Activated CD8-positive, alpha-beta T cell treated with anti-CD3 and anti-CD28 coated beads, Interleukin-2, amount 10 ng/mL, durations not matched to agents 7 days and 5 days (primary cell): ENCODE measurements around the gene YPEL1. TPM values are rescaled to one million over a fixed set of nuclear protein-coding genes. Genes with fewer than 3 reads are reported as not detected.
A peak's percentile ranks its signal among the peaks of the same experiment; 100 is the strongest.
"Not testable (repeated sequence)": the region's sequence is repeated elsewhere in the genome, so short reads cannot be mapped to it uniquely, and the experiment has no call there.

Source experiments
- ATAC-seq: fragments of 150-1000 bp; cut with Tn5 transposase; one replicate; pipeline ENCODE4 v1.10.0; 2021; ENCODE audit warnings: moderate library complexity
- CTCF ChIA-PET: fragments of 350-600 bp; sonication (Branson Sonifier 250); formaldehyde crosslinking; loops from one replicate; lab custom pipeline; 2021; ENCODE audit warnings: antibody characterized with exemption; lab: Charles Lee
- POLR2A ChIA-PET: fragments of 350-600 bp; sonication (Branson Sonifier 250); formaldehyde crosslinking; loops from one replicate; lab custom pipeline; 2021; ENCODE audit warnings: antibody characterized with exemption; lab: Charles Lee
- DNase-seq: peaks from one replicate; pipeline ENCODE4 v3.0.0-alpha.2; 2020
- H3K27ac Mint-ChIP-seq: one replicate; pipeline ENCODE4 v1.8.0; 2021; ENCODE audit warnings: mild to moderate bottlenecking, mixed read lengths
- H3K27me3 Mint-ChIP-seq: one replicate; pipeline ENCODE4 v1.8.0; 2021; ENCODE audit warnings: low read depth, mixed read lengths
- H3K36me3 Mint-ChIP-seq: one replicate; pipeline ENCODE4 v1.8.0; 2021; ENCODE audit warnings: low read depth, mixed read lengths
- H3K4me1 Mint-ChIP-seq: one replicate; pipeline ENCODE4 v1.8.0; 2021; ENCODE audit warnings: low read depth, mixed read lengths
- H3K4me3 Mint-ChIP-seq: one replicate; pipeline ENCODE4 v1.8.0; 2021; ENCODE audit warnings: mild to moderate bottlenecking, mixed read lengths
- H3K9me3 Mint-ChIP-seq: one replicate; pipeline ENCODE4 v1.8.0; 2022; ENCODE audit warnings: mixed read lengths; ENCODE audit not compliant: insufficient read depth
- total RNA-seq, 2 experiments: library from RNA; stranded (reverse); gene quantifications; one replicate each; pipeline ENCODE4 v1.2.3, GENCODE V29; 2021

YPEL1 gene
- total RNA-seq, 2 experiments from 2014 or later: 6.3 to 8.8 TPM

GRCh38 chr22:21752276-21752675, 16.7 kb upstream of the YPEL1 start:
- no peak overlapping the region for H3K27ac Mint-ChIP-seq
- H3K36me3 Mint-ChIP-seq: peaks cover 15% of the 10 kb centered on the region
- no peaks in the 10 kb centered on the region for H3K27me3 Mint-ChIP-seq
- POLR2A ChIA-PET: no interaction called here
- CTCF ChIA-PET: no interaction called here
- H3K9me3 Mint-ChIP-seq: no peaks in the 10 kb centered on the region
- ATAC-seq: no peak
- H3K4me1 Mint-ChIP-seq: no peaks in the 10 kb centered on the region
- no peak overlapping the region for H3K4me3 Mint-ChIP-seq
- DNase-seq: no peak

GRCh38 chr22:21745948-21746347, 10.4 kb upstream of the YPEL1 start:
- Mint-ChIP-seq H3K4me3 (no peak overlapping the region), H3K4me1 (no peaks in the 10 kb centered on the region), H3K36me3 (no peaks in the 10 kb centered on the region), H3K27ac (no peak overlapping the region), H3K27me3 (no peaks in the 10 kb centered on the region), H3K9me3 (no peaks in the 10 kb centered on the region)
- POLR2A ChIA-PET: no interaction called here
- CTCF ChIA-PET: no interaction called here
- DNase-seq (no peak), ATAC-seq (no peak)

- H3K27me3 Mint-ChIP-seq, H3K36me3 Mint-ChIP-seq, POLR2A ChIA-PET, CTCF ChIA-PET, ATAC-seq, H3K4me1 Mint-ChIP-seq, DNase-seq, H3K27ac Mint-ChIP-seq, H3K4me3 Mint-ChIP-seq, H3K9me3 Mint-ChIP-seq: not testable (repeated sequence)
Measured at GRCh38 chr22:21744917-21745316, 9.3 kb upstream of the YPEL1 start.

DNA sequence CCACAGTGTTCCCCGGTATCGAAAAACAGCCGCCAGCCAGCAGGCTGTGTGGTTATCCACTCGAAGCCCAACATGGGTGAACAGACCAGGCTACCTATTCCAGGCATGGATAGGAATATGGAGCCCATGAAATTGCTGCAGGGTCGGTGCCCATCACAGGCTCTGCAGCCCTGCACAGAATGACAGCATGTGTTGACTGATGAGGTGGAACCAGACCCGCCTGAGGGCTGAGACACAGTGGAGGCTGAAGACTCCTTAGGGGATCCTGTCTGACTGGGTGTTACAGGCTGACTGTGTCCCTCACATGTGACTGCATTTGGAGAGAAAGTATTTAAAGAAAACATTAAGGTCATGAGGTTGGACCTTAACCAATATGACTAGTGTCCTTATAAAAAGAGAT, 6.2 kb upstream of the YPEL1 start:
- Mint-ChIP-seq H3K4me1 (peaks cover 5% of the 10 kb centered on the region), H3K9me3 (no peaks in the 10 kb centered on the region), H3K4me3 (no peak overlapping the region), H3K27me3 (peaks cover 20% of the 10 kb centered on the region), H3K36me3 (no peaks in the 10 kb centered on the region), H3K27ac (no peak overlapping the region)
- DNase-seq (no peak), ATAC-seq (no peak)
- ChIA-PET CTCF (no interaction called here), POLR2A (no interaction called here)

DNA sequence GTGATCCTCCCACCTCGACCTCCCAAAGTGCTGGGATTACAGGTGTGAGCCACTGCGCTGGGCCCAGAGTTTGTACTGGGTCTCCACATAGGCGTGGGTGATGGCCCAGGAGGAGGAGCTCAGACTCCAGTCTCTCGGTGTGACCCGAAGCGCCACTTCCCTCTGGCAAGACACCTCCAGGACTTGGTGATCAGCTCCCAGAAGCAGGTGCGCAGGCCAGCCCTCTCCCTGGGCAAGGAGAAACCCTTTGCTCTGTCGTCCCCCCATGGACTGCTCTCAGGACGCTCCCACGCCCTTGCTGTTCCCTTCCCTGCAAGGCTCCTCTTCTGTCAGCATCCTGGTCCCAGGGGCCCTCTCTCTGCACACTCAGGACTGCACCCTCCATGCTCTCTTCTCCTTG, 5.5 kb upstream of the YPEL1 start:
- ChIA-PET POLR2A (no interaction called here), CTCF (no interaction called here)
- Mint-ChIP-seq H3K4me1 (peaks cover 5% of the 10 kb centered on the region), H3K36me3 (no peaks in the 10 kb centered on the region), H3K27ac (no peak overlapping the region), H3K9me3 (no peaks in the 10 kb centered on the region), H3K27me3 (peaks cover 20% of the 10 kb centered on the region), H3K4me3 (no peak overlapping the region)
- no peak for ATAC-seq
- DNase-seq: no peak

GRCh38 chr22:21739828-21740377, 4.3 kb upstream of the YPEL1 start:
- H3K27me3 Mint-ChIP-seq: peaks cover 20% of the 10 kb centered on the region
- ATAC-seq: no peak
- no peaks in the 10 kb centered on the region for H3K9me3 Mint-ChIP-seq
- ChIA-PET POLR2A (no interaction called here), CTCF (interaction anchor here (0.5 kb wide), 1 partner anchor 28 kb away, joined by 3 read pairs; no protein-coding TSS in a partner anchor)
- no peak overlapping the region for H3K27ac Mint-ChIP-seq
- no peak for DNase-seq
- no peaks in the 10 kb centered on the region for H3K36me3 Mint-ChIP-seq
- peaks cover 9% of the 10 kb centered on the region for H3K4me1 Mint-ChIP-seq
- H3K4me3 Mint-ChIP-seq: no peak overlapping the region

- Mint-ChIP-seq H3K9me3 (no peaks in the 10 kb centered on the region), H3K27ac (no peak overlapping the region), H3K4me1 (peaks cover 17% of the 10 kb centered on the region), H3K4me3 (no peak overlapping the region), H3K36me3 (no peaks in the 10 kb centered on the region), H3K27me3 (peaks cover 20% of the 10 kb centered on the region)
- CTCF ChIA-PET: no interaction called here
- POLR2A ChIA-PET: no interaction called here
- ATAC-seq (no peak), DNase-seq (no peak)
Measured at GRCh38 chr22:21738966-21739365, 3.4 kb upstream of the YPEL1 start.

GRCh38 chr22:21738081-21738480, 2.5 kb upstream of the YPEL1 start:
- ChIA-PET CTCF (interaction anchor here (0.9 kb wide), 1 partner anchor 30 kb away, joined by 3 read pairs; no protein-coding TSS in a partner anchor), POLR2A (no interaction called here)
- no peak overlapping the region for H3K27ac Mint-ChIP-seq
- H3K9me3 Mint-ChIP-seq: no peaks in the 10 kb centered on the region
- ATAC-seq (no peak), DNase-seq (no peak)
- H3K4me1 Mint-ChIP-seq: peaks cover 19% of the 10 kb centered on the region
- H3K36me3 Mint-ChIP-seq: no peaks in the 10 kb centered on the region
- no peak overlapping the region for H3K4me3 Mint-ChIP-seq
- H3K27me3 Mint-ChIP-seq: peaks cover 24% of the 10 kb centered on the region

- DNase-seq: no peak
- Mint-ChIP-seq H3K4me3 (no peak overlapping the region), H3K27ac (no peak overlapping the region), H3K4me1 (peaks cover 19% of the 10 kb centered on the region), H3K27me3 (peaks cover 24% of the 10 kb centered on the region), H3K36me3 (no peaks in the 10 kb centered on the region), H3K9me3 (no peaks in the 10 kb centered on the region)
- ATAC-seq: no peak
- POLR2A ChIA-PET: no interaction called here
- CTCF ChIA-PET: interaction anchor here (0.9 kb wide), 1 partner anchor 29 kb away, joined by 3 read pairs; no protein-coding TSS in a partner anchor
Measured at GRCh38 chr22:21736948-21737347, 1.4 kb upstream of the YPEL1 start.

DNA sequence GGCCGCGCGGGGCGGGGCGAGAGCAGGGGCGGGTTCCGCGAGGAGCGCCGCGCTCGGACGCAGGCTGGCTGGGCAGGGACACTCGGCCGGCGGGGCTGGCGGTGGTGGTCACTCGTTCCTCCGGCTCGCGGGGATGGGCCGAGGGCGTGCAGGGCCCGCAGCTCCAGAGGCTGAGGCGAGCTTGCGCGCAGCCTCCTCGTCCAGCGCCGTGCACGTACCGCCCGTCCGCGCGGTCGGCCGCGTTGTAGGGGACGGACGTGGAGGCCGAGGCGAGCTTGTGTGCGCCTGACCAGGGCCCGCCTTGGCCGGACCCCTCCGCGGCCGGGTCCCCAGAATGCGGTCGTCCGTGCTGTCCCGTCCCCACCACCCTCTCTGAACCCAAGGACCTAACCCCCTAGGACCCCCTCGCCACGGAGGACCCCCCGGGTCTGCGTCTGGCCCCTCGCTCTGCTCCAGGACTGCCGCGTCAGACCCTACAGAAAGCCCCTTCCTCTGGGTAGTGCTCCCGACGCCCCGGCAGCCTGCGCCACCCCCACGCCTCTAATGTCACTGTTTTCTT, 569 bp upstream of the YPEL1 start:
- ChIA-PET CTCF (interaction anchor here (1.8 kb wide), 1 partner anchor 10 kb away, joined by 8 read pairs; no protein-coding TSS in a partner anchor), POLR2A (interaction anchor here (0.6 to 1.9 kb wide), 3 partner anchors 27 to 131 kb away, joined by 4 to 6 read pairs (median 5); partner anchors contain the start of gene MAPK1)
- H3K36me3 Mint-ChIP-seq: no peaks in the 10 kb centered on the region
- peaks cover 24% of the 10 kb centered on the region for H3K27me3 Mint-ChIP-seq
- no peak for ATAC-seq
- H3K27ac Mint-ChIP-seq: no peak overlapping the region
- no peak for DNase-seq
- H3K9me3 Mint-ChIP-seq: no peaks in the 10 kb centered on the region
- H3K4me3 Mint-ChIP-seq: peak overlapping the region; percentile 43
- H3K4me1 Mint-ChIP-seq: peaks cover 19% of the 10 kb centered on the region

- Mint-ChIP-seq H3K9me3 (no peaks in the 10 kb centered on the region), H3K27me3 (peaks cover 21% of the 10 kb centered on the region), H3K36me3 (no peaks in the 10 kb centered on the region), H3K4me3 (peak overlapping the region; percentile 89), H3K4me1 (peaks cover 19% of the 10 kb centered on the region), H3K27ac (peak overlapping the region; percentile 86)
- ChIA-PET CTCF (interaction anchor here (0.9 to 2.2 kb wide), 4 partner anchors 8 to 218 kb away, joined by 3 to 8 read pairs (median 6); partner anchors contain the start of gene PPM1F), POLR2A (interaction anchor here (0.8 to 1.9 kb wide), 4 partner anchors 28 to 208 kb away, joined by 3 to 6 read pairs (median 6); no protein-coding TSS in a partner anchor)
- ATAC-seq: no peak
- DNase-seq: peak; percentile 31
Measured at GRCh38 chr22:21734540-21735199, 924 bp downstream of the YPEL1 start.

DNA sequence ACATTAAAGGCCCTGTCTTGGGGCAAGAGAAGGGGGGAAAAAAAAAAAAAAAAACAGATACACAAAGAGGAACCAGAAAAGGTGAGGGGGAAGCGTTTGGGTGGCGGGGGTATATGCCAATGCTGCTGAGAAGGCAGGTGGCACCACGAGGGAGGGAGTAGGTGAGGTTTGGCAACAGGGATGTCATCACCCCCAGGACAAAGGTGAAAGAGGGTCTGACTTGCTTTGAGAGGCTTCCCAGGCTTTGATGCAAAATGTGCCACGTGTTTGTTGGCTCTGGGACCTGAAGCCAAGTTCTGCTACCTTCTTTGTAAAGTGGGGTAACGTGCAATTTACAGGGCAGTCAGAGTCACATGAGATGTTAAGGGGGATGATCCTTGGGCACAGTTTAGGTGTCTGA, 4.1 kb downstream of the YPEL1 start:
- no peak overlapping the region for H3K4me3 Mint-ChIP-seq
- CTCF ChIA-PET: no interaction called here
- POLR2A ChIA-PET: no interaction called here
- ATAC-seq (no peak), DNase-seq (no peak)
- peaks cover 4% of the 10 kb centered on the region for H3K27me3 Mint-ChIP-seq
- H3K36me3 Mint-ChIP-seq: no peaks in the 10 kb centered on the region
- no peak overlapping the region for H3K27ac Mint-ChIP-seq
- H3K4me1 Mint-ChIP-seq: peaks cover 21% of the 10 kb centered on the region
- no peaks in the 10 kb centered on the region for H3K9me3 Mint-ChIP-seq
